Ascending aorta (tissue), 2 donors: ENCODE measurements around the gene SCN5A. TPM values are rescaled to one million over a fixed set of nuclear protein-coding genes. Genes with fewer than 3 reads are reported as not detected.

Source experiments
- DNase-seq, 2 donors: peaks; one replicate each; pipeline ENCODE4 v3.0.0-alpha.2; 2019; ENCODE audit warnings: low spot score in 2 of 2
- H3K27ac ChIP-seq, 2 donors: fragments of 200-600 bp; sonication (generic); one replicate each; pipeline ENCODE4 v1.5.1; 2016 to 2017; ENCODE audit warnings: mild to moderate bottlenecking in 1 of 2
- H3K27me3 ChIP-seq: fragments of 200-600 bp; sonication (generic); one replicate; pipeline ENCODE4 v1.5.1; 2017
- H3K36me3 ChIP-seq, 2 donors: fragments of 200-600 bp; sonication (generic); one replicate each; pipeline ENCODE4 v1.5.1; 2016
- H3K4me1 ChIP-seq, 2 donors: fragments of 200-600 bp; sonication (generic); one replicate each; pipeline ENCODE4 v1.5.1; 2016 to 2017; ENCODE audit warnings: mild to moderate bottlenecking in 1 of 2
- H3K4me3 ChIP-seq, 2 donors: fragments of 200-600 bp; sonication (generic); one replicate each; pipeline ENCODE4 v1.5.1; 2016 to 2017; ENCODE audit warnings: mild to moderate bottlenecking in 1 of 2
- H3K9me3 ChIP-seq, 2 donors: fragments of 200-600 bp; sonication (generic); one replicate each; pipeline ENCODE4 v1.5.1; 2016
- CTCF ChIP-seq, 3 experiments: fragments of 200-600 bp in 2 of 3; fragments of 450-650 bp in 1 of 3; sonication (generic) in 2 of 3; IDR thresholded peaks; one replicate each; pipeline ENCODE4 v1.5.1; 2016 to 2019; ENCODE audit warnings: antibody characterized with exemption in 3 of 3, mild to moderate bottlenecking in 1 of 3, moderate library complexity in 1 of 3
- intact Hi-C: fragments of 100-400 bp; cut with DNase I; formaldehyde crosslinking; loops from one replicate; pipeline ENCODE4 v1.15.1; 2023
- total RNA-seq: library from RNA; depleted of rRNA; stranded (reverse); fragments of >200 nt; gene quantifications from one replicate; pipeline ENCODE4 v1.1.0, GENCODE V29; 2016

SCN5A gene
- total RNA-seq, 1 donor from 2014 or later = 2.7 TPM

GRCh38 chr3:38542401-38543298 is 106.8 kb downstream of the SCN5A start:
- intact Hi-C loops = no loop called here
- no peak overlapping the region for H3K4me3 ChIP-seq
- no peak for TF ChIP-seq CTCF (IDR thresholded peaks at IDR 0.05)
- no peaks in the 10 kb centered on the region for H3K27me3 ChIP-seq
- H3K4me1 ChIP-seq = no peaks in the 10 kb centered on the region
- DNase-seq = peak in 1 of 2 donors; percentile 25
- H3K9me3 ChIP-seq = no peaks in the 10 kb centered on the region
- H3K36me3 ChIP-seq = no peaks in the 10 kb centered on the region
- no peak overlapping the region for H3K27ac ChIP-seq

GRCh38 chr3:38541806-38542205 is 107.7 kb downstream of the SCN5A start:
- no peak for TF ChIP-seq CTCF (IDR thresholded peaks at IDR 0.05)
- Histone ChIP-seq H3K27me3 (no peaks in the 10 kb centered on the region), H3K36me3 (no peaks in the 10 kb centered on the region), H3K4me3 (no peak overlapping the region), H3K27ac (no peak overlapping the region), H3K9me3 (no peaks in the 10 kb centered on the region), H3K4me1 (no peaks in the 10 kb centered on the region)
- DNase-seq = no peak
- intact Hi-C loops = no loop called here

- TF ChIP-seq CTCF (IDR thresholded peaks at IDR 0.05) = no peak
- Histone ChIP-seq H3K4me3 (no peak overlapping the region), H3K36me3 (peaks cover 0 to 7% of the 10 kb centered on the region in 2 donors), H3K9me3 (no peaks in the 10 kb centered on the region), H3K4me1 (no peaks in the 10 kb centered on the region), H3K27me3 (no peaks in the 10 kb centered on the region), H3K27ac (no peak overlapping the region)
- intact Hi-C loops = no loop called here
- DNase-seq = no peak
These were observed 110.6 kb downstream of the SCN5A start for GRCh38 chr3:38538773-38539353.

GRCh38 chr3:38536671-38537070 is 112.8 kb downstream of the SCN5A start:
- DNase-seq = no peak
- intact Hi-C loops = no loop called here
- H3K9me3 ChIP-seq = no peaks in the 10 kb centered on the region
- no peaks in the 10 kb centered on the region for H3K4me1 ChIP-seq
- H3K4me3 ChIP-seq = no peak overlapping the region
- TF ChIP-seq CTCF (IDR thresholded peaks at IDR 0.05) = no peak
- peaks cover 0 to 7% of the 10 kb centered on the region in 2 donors for H3K36me3 ChIP-seq
- H3K27ac ChIP-seq = no peak overlapping the region
- H3K27me3 ChIP-seq = no peaks in the 10 kb centered on the region

- no peak for DNase-seq
- no peaks in the 10 kb centered on the region for H3K27me3 ChIP-seq
- intact Hi-C loops = no loop called here
- H3K36me3 ChIP-seq = peaks cover 3 to 7% of the 10 kb centered on the region in 2 donors
- no peak overlapping the region for H3K4me3 ChIP-seq
- H3K9me3 ChIP-seq = no peaks in the 10 kb centered on the region
- no peaks in the 10 kb centered on the region for H3K4me1 ChIP-seq
- no peak overlapping the region for H3K27ac ChIP-seq
- no peak for TF ChIP-seq CTCF (IDR thresholded peaks at IDR 0.05)
These were observed 114.9 kb downstream of the SCN5A start for GRCh38 chr3:38534604-38535003.
